NCI-H460 (cell line): ENCODE results near the gene HOXC6. TPM values are rescaled to one million over a fixed set of nuclear protein-coding genes. Genes with fewer than 3 reads are reported as not detected.

Experiments
- DNase-seq: peaks from one replicate; pipeline ENCODE4 v3.0.0-alpha.2; 2016; ENCODE audit warnings: low read depth; ENCODE audit errors: extremely low read depth
- total RNA-seq: library from RNA; depleted of rRNA; stranded (reverse); fragments of >200 nt; shearing (Covaris generic); gene quantifications from 2 replicates; pipeline ENCODE4 v1.2.3, GENCODE V29; 2014

HOXC6 gene
- total RNA-seq, 1 experiment from 2014 or later, result 1.4 TPM

DNA sequence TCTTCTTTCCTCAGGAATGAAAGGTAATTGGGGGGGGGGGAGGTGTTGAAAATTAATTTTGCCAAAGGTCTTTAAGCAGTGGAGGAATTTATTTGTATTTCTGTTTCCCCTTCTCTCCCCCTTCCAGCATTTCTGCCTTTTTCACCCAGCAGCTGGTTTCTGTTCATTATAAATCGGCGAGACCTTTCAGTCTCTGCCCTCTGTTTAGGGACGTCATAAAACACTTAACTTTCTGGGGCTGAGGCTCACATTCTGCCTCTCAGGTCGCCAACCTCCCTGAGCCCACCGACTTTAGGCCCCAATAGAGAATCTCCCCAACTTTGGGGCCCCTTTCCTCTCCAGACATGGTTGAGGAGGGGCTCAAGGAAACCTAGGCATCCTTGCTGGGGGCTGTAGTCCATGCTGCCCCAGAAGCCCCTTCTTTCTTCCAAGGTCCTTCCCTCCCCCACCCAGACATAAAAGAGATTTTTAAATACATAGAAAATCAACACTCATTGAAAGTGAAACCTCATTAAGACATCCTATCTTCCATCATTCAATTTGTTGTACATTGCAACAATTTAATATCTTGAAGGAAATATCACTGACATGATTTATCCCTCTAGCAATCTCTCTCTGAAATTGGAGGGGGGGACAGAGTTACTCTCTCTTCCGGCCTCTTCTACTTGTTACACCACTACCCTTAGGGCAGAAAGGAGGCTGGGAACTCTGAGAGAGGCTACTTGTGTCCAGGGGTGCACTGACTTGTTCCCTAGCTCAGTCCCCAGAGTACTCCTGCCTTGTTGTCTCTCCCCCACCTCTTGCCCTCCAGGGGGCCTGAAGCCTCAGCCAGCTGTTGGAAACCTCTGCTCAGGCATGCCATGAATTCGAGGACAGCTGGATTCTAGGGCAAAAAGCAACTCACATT lies 2.5 kb upstream of the HOXC6 start:
- DNase-seq, result no peak

DNA sequence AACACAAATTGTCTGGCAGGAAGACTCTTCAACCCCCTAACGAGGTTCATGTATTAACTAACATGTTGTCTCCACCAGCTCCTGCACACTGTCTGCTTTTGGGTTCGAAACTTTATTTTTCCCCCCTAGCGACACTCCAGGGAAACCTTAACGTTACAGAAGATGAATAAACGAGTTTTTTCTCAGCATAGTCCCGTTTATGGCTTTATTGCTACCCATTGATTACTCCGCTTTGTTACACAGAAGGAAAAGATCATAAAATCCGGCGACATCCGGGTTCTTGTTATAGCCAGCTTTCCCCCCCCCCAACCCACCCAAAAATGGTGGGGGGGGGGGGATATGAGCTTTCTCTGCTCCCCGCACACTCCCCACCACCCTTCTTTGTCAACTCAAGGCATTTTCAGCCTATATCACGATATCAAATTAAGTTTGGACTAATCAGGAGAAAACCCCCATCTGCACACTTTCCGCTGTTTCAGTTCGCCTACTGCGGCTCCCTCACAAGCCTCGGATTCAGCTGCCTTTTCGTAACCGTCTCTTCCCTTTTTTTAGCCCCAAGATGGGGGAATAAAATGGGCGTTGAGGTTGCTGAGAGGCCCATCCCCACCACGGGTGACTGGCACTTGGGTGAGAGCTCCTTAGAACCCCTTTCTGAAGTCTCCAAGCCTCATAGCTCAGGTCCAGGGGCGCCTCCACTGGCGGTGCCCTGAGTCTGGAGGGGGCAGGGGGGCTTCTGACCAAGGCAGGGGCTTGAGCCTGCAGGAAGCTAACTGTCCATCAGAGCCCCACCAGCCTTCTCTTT lies 1.4 kb upstream of the HOXC6 start:
- DNase-seq, result no peak

DNA sequence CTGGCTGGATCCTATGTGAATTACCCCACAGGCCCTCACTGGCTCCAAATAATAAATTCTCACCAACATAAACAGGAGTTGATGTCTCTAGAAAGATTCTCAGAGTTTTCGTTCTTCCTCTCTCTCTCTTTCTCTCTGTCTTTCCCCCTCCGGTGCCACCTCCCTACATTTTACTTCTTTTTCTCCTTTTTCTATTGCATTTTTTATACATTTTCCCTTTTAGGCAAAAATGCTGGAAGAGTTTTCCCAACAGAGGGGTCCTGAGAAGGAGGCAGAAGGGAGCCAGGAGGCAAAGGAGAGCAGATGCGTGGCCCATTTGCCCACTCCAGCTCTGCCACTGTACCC lies 826 bp upstream of the HOXC6 start:
- no peak for DNase-seq

DNA sequence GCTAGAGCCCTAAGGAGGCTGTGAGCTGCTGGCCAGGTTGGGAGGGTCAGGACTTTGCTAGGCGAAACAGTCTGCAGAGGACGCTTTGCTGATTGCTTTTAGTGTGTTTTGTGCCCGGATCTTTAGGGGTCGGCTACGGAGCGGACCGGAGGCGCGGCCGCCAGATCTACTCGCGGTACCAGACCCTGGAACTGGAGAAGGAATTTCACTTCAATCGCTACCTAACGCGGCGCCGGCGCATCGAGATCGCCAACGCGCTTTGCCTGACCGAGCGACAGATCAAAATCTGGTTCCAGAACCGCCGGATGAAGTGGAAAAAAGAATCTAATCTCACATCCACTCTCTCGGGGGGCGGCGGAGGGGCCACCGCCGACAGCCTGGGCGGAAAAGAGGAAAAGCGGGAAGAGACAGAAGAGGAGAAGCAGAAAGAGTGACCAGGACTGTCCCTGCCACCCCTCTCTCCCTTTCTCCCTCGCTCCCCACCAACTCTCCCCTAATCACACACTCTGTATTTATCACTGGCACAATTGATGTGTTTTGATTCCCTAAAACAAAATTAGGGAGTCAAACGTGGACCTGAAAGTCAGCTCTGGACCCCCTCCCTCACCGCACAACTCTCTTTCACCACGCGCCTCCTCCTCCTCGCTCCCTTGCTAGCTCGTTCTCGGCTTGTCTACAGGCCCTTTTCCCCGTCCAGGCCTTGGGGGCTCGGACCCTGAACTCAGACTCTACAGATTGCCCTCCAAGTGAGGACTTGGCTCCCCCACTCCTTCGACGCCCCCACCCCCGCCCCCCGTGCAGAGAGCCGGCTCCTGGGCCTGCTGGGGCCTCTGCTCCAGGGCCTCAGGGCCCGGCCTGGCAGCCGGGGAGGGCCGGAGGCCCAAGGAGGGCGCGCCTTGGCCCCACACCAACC lies 1.5 kb downstream of the HOXC6 start:
- no peak for DNase-seq

DNA sequence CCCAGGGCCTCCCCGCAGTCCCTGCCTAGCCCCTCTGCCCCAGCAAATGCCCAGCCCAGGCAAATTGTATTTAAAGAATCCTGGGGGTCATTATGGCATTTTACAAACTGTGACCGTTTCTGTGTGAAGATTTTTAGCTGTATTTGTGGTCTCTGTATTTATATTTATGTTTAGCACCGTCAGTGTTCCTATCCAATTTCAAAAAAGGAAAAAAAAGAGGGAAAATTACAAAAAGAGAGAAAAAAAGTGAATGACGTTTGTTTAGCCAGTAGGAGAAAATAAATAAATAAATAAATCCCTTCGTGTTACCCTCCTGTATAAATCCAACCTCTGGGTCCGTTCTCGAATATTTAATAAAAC lies 2.2 kb downstream of the HOXC6 start:
- DNase-seq, result no peak

DNA sequence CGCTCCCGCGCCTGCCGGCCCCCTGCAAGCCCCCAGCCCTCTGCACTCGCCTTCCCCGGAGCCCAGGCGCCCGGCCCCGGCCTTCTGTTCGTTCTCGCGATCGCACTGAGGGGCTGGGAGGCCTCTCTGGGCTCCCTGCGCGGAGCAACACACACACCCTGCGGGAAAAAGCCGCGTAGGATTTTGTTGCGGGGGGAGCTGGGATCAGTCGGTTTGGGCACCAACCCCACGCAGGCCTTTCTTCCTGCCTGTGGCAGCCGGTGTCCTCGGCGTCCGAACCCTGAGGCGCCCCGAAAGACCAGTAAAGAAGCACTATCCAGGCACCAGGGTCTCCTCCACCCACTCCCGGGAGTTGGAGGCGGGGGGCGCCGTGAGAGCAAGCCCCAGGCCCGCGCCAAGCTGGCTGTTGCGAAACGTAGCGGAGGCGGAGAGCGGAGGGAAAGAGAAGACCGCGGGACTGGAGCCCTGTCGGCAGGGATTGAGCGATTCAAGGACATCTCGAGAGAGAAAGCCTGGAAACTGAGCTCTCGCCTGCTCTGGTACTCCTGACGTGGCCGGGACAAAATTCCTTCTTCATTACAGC lies 2.7 kb downstream of the HOXC6 start:
- DNase-seq, result no peak

DNA sequence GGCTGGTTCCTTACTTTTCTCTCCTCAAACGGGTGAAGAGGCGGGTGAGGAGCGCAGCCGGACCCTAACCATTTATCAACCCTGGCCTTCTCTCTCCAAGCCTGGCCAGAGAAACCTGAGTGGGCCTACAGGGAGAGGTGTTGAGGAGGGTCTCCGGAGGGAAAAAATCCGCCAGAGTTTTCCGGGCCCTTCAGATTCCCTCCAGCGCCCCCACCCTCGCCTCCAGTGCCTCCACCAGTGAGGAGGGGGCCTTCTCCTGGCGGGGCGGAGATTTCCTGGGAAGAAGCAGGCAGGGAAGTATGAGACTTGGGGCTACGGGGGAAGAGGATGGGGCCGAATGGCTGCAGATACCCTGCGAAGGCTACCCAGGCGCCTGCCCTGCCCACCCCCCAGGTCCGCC lies 3.2 kb downstream of the HOXC6 start:
- DNase-seq, result no peak

DNA sequence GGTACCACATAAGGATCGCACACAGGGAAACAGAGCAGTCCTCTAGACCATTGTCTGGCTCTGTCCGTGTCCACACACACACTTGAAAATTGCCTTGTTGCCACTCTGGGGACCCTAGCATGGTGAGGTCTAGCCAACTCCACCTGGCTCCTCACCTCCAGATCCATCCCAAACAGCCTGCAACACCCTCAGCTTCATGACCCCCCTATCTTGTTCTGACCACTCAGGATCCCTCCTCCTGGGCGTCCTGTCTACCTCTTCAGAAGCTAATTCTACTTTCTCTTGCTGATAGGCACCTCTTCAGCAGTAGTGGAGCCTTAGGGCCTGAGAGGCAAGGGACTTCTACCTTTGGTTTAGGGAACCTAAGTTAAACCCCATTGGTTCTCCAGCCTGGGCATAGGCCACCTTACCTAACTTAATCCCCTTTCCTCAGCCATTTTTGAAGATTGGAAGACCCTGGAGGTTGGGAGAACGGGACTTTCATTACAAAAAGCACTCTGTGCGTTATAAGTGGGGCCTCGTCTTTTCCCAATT lies 3.9 kb downstream of the HOXC6 start:
- DNase-seq, result no peak

DNA sequence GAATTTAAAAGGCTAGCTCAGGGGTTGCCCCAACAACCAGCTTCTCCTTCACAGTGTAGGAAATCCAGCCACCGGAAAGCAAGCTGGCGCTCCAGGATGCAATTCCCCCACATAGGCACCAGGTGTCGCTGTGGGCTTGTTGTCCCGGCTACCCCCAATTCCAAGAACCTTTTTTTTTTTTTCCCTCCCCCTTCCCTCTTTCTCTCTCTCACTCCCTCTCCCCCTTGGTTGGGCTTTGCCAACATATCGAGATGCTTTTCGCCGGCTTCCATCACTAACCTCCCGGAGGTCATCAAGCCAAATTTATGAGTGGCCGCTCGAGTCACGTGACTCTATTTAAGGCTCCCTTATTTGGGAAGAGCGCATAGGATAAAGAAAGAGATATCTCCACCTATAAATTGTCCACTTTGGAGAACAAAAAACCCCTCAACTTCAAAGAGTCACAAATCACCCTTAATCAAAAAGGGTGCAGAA lies 4.4 kb downstream of the HOXC6 start, which contains the start of gene HOXC5:
TSS of gene HOXC5 (plus strand) at position 424 of the 474 bp plus-strand sequence. CDS start 73 bp downstream, outside the sequence.
- peak; percentile 74 for DNase-seq

DNA sequence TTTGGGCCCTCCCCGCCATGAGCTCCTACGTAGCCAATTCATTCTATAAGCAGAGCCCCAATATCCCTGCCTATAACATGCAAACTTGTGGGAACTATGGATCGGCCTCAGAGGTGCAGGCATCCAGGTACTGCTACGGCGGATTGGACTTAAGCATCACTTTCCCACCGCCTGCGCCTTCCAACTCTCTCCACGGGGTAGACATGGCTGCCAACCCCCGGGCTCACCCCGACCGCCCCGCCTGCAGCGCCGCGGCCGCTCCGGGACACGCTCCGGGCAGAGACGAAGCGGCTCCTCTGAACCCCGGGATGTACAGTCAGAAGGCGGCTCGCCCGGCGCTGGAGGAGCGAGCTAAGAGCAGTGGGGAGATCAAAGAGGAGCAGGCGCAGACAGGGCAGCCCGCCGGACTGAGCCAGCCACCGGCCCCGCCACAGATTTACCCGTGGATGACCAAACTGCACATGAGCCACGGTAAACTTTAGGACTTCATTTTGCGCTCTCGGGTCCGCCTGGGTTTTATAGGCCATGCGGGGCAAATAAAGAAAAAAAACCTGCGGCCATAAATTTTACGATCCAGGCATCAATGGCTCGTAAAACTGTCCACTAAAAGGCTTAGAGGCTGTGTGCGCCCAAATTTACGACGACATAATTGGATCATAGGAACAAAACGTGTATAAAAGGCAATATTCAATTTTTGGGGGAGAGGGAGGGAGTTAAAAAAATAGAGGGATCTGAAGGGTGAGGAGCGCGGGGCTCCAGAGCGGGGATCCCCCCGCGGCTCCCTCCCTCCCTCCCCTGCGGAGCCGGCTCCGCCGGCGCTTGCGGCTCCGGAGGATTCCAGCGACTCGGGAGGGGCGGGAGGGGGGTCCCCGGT lies 5.1 kb downstream of the HOXC6 start:
- DNase-seq, result peak; percentile 9

DNA sequence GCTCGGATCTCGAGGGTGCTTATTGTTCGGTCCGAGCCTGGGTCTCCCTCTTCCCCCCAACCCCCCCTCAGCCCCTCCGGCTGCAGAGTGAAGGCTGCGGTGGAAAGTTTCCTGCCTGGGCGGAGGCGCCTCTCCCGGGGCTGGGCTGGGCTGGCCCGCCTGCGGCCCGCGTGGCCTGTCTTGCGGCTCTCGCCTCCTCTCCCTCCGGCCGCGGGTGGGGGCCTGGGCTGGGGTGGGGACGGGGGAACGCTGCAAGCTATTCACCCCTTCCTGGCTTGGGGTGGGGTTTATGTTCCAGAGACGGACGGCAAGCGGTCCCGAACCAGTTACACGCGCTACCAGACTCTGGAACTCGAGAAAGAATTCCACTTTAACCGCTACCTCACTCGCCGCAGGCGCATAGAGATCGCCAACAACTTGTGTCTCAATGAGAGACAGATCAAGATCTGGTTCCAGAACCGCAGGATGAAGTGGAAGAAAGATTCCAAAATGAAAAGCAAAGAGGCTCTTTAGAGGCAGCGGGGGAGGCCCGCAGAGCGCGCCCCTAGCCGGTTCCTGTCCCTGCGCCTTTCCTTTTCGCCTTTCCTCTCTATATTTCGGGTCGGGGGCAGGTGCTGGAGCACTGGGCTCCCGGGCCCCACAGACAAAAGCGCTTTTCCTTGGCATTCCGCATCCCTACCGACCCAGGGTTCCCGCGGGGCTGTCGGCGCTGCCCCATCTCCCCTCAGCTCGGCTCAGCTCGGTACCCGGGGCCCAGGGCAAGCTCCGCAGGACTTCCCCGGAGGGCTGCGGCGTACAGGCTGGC lies 5.9 kb downstream of the HOXC6 start:
- no peak for DNase-seq

DNA sequence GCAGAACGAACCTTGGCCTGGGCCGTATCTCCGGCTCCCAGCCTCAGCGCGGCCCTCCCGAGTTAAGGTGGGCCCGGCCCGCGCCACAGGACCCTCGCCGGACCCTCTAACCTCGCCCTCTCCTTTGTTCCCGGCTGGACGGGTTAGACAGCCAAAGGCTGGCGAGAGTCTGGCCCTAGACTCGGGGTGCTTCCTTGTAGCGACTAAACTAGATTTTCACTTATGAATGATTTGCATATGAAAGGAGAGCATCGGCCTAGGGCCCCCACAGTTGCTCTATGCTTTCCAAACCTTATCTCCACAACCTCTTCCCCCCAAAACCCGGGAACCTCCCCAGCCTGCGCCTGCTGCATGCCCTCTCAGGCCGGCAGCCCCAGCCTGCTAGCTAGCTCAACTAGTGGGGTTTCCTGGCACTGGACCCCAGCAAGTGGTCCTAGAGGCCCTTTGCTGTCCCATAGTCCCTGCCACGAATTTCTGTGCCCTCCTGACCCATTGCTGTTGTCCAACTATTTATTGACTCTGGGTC lies 6.6 kb downstream of the HOXC6 start:
- DNase-seq, result no peak

DNA sequence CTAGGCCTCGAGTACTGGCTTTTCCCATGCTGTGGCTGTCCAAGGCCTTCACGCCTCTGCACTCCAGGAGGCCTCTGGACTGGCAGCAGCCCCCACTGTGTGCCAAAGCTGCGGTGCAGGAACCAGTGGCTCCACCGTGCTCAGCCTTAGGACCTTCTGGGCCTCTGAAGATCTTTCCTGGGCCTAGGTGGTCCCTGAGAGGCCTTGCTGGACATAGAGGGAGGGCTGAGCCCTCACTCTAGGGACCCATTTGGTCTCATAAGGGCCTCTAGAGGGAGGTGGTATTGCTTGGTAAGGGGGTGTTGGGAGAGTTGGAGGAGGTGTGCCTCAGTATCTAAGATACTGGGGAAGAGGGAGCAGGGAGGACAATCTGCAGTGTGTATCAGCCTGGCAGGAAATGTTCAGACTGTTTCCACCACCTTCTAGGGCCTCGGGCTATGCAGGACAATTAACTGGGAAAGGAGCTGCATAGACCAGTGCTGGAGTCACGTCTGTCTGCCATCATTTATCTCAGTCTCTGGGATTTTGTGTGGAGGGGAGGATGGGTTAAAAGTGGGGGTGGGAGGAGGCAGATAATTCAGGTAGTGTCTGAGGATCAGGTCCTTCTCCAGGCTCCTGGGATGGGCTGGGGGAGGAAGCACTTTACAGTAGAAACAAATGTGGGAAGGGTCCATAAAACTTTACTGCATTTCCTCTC lies 7.5 kb downstream of the HOXC6 start:
- no peak for DNase-seq

DNA sequence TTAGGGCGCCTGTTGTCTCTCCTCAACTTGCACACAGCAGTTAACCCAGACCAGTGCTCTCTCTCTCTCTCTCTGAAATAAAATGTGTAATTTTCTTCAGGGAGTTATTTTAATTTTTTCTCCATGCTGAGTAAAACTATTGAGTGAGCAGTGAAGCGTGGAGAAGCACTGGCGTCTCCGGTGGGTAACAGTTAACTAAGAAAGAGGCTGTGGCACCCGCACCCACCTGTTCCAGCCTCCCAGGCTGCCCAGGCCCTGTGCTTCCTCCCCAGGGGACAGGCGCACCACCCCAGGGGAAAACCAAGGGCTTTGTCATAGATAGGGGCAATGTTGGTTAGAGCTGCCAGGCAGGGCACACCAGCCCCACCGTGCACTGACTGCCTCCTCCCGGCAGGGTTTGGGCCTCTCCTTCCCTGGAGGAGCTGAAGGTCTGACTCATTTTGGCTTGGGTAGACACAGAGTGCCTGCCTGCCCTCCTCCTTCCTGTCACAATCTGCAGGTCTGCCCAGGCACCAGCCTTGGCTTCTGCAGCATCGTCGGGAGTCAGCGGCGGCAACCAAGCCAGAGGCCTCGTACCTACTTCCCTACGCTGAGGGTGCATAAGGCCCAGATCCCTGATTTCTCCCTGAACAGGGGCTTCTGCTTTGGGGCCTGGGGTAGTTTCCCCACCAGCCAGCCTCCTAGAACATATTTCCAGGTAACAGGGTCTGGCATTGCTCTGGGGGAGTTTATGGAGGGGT lies 8.6 kb downstream of the HOXC6 start:
- DNase-seq, result no peak

DNA sequence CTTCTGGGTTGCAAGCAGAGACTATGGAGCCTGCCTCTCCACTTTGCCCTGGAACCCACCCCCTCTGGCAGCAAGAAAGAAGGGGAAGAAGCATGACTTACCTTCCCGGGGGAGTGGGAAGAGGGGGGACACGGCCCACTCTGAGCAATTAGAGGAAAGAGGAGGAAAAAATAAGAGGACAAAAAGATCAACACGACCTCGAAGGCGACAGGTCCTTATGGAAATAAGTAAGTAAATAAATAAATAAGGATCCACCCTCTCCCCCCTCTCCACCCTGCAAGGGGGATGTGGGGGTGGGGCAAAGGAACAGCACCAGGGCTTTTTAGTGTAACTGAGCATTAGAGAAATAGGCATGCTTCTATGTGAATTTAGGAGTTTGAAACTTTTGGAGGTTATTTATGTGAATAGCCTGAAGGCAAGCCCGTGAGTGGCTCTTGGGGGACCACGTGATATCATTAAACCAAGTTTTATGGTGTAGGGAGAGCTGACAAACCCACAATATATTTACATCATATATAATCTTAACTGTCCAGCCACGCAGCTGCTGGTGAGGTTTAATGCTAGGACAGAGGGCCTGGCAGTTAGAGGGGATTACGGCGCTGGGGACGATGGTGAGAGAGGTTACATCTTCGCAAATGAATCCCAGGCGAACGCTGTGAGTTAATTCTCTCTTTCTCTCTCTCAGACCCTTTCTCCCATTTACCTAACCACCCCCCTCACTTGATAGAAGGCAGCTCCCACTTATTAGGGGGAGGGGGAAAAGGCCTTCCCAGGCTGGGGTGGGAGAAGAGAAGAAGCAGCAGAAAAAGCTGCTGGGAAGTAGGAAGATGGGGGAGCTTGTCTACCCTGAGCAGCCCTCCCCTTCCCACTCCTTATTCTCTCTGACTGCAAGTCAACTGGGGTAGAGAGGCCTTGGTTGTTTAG lies 9.4 kb downstream of the HOXC6 start:
- no peak for DNase-seq
